KG1 (cell line): ENCODE measurements around the gene RNF166.

Source experiments
- DNase-seq: peaks from one replicate; lab custom pipeline; 2025; lab: John Stamatoyannopoulos, UW

RNF166 gene

GRCh38 chr16:88739139-88739976 is 33.1 kb upstream of the RNF166 start:
- no peak for DNase-seq

- no peak for DNase-seq
Measured at GRCh38 chr16:88738151-88739084, 32.2 kb upstream of the RNF166 start.

DNA sequence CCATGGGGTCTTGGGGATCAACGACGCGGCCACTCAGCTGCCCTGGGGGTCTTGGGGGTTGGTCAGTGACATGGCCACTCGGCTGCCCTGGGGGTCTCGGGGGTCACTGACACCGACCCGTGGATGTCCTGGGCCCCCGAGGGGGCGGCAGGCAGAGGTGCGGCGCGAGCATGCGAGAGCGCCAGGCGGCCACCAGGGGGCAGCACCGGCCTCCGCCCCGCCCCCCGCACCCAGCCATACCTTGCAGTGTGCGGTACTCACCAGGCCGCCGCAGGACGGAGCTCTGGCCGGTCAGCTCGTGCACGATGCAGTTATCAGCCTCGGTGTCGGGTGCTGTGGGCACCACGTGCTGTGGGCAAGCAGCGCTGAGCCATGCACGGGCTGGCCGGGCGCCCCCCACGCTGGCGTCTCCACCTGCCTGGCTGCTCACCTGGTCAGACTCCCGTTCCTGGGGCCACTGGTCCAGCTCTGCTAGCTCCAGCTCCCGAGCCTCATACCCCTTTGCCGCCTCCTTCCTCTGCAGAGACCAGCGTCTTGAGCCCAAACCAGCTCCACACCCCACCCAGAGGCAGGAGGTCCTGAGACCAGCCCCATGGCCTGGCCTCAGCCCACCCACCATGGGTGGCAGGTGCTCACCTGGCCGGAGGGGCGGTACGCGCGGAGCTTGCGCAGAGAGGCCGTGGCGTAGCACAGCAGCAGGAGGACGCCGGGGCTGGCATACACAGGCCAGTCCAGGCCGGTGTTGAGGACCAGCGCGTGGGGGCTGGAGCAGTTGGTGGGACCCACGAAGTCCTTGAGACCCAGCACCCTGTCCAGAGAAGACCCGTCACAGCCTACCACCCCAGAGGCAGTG is 31.3 kb upstream of the RNF166 start:
- peak; percentile 9 for DNase-seq

GRCh38 chr16:88736496-88736895 is 30.3 kb upstream of the RNF166 start:
- DNase-seq: no peak

- no peak for DNase-seq
Measured at GRCh38 chr16:88736088-88736487, 29.9 kb upstream of the RNF166 start.

- DNase-seq: no peak
Measured at GRCh38 chr16:88735616-88736015, 29.4 kb upstream of the RNF166 start.

DNA sequence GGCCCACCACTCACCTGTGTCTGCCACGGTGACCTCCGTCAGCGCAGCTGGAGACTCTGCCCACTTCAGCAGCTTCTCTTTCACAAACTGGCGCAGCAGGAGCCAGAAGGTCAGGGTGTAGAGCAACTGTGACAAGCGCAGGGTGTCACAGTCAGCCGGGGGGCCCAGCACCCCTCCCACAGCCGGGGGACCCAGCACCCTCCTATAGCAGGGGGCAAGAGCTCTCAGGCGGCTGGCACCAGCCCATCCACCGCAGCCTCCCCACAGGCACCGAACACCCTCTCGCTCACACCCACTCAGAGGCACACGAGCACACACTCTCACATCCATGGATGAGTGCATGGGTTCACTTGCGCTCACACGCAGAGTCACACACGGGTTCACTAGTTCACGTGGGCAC is 28.9 kb upstream of the RNF166 start:
- DNase-seq: no peak

- DNase-seq: no peak
Measured at GRCh38 chr16:88734361-88734728, 28.1 kb upstream of the RNF166 start.

DNA sequence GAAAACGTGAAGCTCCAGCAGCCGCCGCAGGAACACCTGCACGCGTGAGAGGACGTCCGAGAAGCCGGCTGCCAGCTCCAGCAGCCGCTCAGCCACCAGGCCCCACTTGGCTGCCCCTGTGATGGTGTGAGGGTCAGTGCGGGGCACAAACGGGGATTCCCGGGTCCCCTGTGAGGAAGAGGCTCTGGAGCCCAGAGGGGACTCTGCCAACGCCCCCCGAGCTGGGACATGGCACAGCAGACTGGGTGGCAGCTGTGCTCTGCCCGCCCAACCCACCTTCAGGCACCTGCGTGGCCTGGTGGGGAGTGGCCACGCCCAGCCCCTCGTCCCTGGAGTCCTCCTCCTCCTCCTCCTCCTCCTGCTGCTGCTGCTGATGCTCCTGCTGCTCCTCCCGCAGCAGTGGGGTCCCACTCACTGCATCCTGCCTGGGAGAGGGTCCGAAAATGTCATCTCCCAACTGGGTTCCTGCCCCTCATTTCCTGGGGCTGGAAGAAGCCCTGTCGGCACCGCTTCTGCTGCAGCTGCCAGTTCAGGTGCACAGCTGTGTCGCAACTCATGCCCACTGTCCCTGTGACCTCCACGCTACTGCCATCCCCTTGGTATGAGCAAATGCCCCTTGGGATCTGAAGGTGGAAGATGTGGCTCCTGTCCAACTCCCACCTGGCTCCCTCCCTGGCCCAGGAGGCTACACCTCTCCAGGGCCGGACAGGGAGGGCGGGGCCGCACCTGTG is 27.6 kb upstream of the RNF166 start:
- DNase-seq: no peak

DNA sequence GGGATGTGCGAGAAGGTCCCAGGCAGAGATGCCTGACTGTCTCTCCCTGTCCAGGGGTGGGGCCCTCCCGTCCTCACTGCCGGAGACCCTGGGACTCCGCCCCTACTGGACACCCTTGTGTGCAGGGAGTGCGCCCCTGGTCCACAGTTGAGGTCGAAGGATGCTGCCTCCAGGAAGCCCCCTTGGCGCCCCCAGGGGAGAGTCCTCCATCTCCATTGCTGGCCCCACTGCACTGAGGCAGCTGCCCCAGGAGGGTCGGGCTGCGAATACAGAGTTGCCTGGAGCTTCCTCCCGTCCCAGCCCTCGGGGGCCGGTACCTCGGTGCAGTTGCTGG is 26.7 kb upstream of the RNF166 start:
- DNase-seq: no peak

GRCh38 chr16:88732172-88732960 is 26.2 kb upstream of the RNF166 start:
- DNase-seq: no peak

DNA sequence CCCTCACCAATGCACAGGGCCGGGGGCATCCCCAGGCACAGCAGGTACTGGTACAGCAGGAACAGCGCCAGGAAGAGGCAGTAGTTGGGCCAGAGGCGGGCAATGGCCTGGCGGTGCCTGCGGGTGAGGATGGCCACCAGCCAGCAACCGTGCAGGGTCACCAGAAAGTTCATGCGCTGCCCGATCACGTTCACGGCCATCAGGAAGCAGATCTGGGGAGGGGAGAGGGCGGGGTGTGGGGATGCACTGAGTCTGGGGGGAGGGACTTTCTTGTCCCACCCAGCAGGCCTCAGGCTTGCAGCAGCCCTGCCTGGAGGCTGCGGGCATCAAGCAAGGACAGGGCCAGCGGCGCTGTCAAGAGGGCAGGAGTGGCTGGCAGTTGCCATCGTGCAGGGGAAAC is 25.5 kb upstream of the RNF166 start:
- DNase-seq: no peak

DNA sequence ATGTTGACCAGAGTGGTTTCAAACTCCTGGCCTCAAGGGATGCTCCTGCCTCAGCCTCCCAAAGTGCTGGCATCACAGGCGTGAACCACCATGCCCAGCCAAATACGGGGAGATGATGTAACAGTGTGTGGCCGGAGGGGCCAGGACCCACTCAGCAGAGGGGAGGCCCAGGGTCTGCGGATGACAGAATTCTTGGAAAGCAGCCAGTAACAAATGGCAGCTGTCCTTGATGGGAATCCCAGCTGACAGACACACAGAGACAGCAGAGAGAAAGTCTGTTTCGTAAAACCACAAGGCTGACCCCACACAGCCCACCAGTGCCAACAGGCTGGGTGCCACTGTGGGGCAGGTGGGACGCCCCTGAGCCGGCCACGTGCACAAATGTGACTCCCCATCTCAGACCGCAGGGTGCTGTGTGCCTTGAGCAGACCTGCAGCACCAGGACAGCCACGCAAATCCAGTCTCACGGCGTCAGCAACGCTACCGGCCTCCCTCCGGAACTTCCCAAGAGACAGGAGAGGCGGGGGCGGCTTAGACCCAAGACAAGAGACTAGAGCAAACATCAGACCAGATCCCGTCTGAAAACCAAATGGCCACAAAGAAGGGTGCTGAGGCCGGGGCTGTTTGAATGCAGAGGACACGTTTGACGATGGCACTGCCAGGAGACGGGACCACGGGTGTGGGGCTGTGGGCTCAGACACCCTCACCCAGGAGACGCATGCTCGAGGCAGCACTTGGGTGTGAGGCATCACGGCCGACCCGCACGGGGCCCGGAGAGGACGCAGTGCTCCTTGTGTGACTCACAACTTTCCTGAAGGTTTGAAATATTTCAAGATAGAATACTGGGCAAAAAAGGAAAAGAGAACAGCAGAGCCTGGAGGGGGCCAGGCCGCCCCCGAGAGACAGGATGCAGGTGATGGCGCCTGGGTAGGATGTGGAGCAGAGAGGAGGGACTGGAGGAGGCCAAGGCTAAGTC is 24.7 kb upstream of the RNF166 start:
- DNase-seq: no peak

DNA sequence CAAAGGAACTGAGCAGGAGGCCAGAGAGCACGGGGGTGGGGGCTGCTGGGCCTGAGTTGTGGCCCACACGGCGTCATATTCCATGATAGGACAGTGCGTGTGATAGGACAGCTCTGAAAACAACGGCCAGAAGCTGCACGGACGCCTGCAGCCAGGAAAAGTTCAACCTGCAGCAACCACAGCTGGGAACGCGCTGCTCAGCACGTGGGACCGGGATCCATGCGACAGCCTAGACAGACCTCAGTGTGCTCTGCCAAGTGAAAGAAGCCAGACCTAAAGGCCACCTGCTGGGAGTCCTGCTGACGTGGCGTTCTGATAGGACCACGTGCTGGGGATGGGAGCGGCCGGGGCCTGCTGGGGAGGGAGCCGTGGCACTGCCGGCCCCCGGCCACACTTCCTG is 21.7 kb upstream of the RNF166 start:
- DNase-seq: no peak

DNA sequence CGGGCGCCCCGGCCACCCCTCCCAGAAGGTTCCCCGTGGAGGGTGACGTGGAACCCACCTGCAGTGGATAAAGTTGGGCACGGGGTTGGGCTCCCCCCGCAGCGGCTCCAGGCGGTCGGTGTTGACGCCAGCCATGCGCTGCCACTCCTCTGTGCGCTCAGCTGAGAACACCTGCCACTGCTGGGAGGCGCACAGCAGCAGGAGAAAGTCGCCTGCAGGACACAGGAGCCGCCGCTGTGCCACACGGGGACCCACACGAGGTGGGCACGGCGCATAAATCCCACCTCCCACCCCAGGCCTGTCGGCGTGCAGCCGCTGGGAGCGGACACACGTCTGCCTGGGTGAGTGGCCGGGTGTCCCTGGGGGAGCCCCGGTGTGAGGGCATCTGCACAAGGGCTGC is 20.8 kb upstream of the RNF166 start:
- no peak for DNase-seq

DNA sequence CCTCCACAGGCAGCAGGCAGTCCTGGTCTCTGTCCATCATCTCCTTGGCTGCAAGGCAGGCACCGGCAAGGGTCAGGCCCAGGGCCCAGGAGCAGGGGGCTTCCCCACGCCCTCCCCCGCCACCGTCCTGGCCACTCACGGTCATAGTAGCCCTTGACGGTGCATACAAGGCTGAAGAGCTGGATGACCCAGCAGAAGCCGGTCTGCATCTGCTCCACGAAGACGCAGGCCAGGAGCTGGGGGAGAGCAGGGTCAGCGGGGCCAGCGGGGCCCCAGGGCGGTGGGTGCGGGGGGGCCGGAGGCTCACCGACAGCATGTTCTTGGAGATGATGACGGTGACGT is 20.2 kb upstream of the RNF166 start:
- DNase-seq: no peak

DNA sequence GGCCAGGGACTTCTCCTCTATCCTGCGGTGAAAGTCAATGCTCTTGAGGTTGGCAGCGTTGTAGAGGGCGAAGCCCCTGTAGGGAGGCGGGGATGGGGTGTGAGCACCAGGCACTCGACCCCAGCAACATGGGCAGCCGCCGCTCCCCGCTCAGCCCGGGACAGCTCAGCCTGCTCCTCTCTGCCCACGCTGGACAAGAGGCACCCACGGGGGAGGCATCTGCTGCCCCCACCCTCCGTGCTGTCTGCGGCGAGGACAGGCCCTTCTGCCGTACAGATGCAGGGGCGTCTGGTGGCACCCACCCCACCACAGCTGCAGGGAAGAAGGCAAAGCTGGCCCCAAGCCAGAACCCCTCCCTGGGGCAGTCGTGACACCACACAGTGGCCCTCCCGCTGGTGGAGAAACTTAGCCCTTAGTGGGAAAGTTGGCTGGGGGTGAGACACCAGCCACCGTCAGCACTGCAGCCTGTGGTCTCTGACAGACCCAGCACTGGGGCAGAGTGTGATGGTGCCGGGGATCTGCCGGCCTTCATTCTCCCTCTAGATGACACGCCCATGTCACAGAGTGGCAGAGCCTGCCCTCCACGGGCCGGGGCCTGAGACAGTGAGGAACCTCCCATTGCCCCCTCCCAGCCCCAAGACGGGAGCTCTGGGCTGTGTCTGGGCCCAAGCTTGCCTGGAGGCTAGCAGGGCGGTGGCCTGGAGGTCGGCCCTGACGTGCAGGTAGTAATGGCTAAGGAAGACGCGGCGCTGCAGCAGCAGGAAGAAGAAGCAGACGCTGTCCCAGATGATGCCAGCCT is 19.6 kb upstream of the RNF166 start:
- DNase-seq: no peak

DNA sequence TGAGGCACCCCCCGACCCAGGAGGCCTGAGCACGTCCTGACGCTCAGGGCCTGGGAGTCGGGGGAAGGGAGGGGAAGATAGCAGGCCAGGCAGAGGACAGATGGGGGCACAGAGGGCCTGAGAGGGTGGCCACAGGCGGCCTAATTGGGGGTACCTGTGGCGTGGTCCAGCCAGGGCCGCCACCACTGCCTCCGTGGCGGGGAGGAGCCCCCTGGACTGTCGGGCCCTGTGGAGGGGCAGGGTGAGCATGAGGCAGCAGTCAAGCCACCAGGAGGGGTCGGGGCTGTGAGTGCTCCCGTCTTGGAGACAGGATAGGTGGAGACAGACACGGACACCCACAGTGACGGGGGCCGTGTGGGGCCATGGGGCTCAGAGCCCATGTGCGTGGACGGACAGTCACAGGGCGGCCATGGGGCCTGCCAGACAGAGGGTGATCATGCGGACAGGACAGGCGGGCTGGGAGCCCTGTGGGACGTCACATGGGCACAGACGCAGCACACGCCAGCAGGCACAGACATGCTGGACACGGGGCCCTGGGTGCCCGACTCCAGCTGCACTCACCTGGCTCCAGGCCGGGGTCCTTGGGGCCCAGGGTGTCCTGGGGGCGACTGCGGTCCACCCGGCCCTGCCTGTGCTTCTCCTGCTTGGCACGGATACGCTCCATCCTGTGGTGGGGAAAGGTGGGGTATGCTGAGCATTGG is 18.8 kb upstream of the RNF166 start:
- DNase-seq: no peak
